Neuronal stem cell (in vitro differentiated cells): ENCODE data around the gene RAB3C.
A peak's percentile ranks its signal among the peaks of the same experiment; 100 is the strongest.

Experiments
- DNase-seq: peaks from one replicate; pipeline ENCODE4 v3.0.0-alpha.2; 2013; ENCODE audit warnings: low spot score
- H2AFZ ChIP-seq: one replicate; pipeline ENCODE4 v1.6.1; 2013; ENCODE audit warnings: mild to moderate bottlenecking, low read length, inconsistent platforms
- H2AK5ac ChIP-seq: 2 replicates; pipeline ENCODE4 v1.6.1; 2013; ENCODE audit warnings: low read depth, mild to moderate bottlenecking, inconsistent platforms, low read length, moderate library complexity, mixed read lengths
- H2BK120ac ChIP-seq: 2 replicates; pipeline ENCODE4 v1.6.1; 2013; ENCODE audit warnings: low read depth, mild to moderate bottlenecking, inconsistent platforms, low read length, moderate library complexity, mixed read lengths
- H2BK12ac ChIP-seq: one replicate; pipeline ENCODE4 v1.6.1; 2013; ENCODE audit warnings: low read length, inconsistent platforms
- H2BK15ac ChIP-seq: 2 replicates; pipeline ENCODE4 v1.6.1; 2013; ENCODE audit warnings: mild to moderate bottlenecking, low read length, inconsistent platforms, mixed read lengths
- H2BK5ac ChIP-seq: one replicate; pipeline ENCODE4 v1.6.1; 2013; ENCODE audit warnings: inconsistent platforms, mild to moderate bottlenecking, low read length, moderate library complexity
- H3K14ac ChIP-seq: one replicate; pipeline ENCODE4 v1.6.1; 2013; ENCODE audit warnings: low read length, inconsistent platforms
- H3K18ac ChIP-seq: 2 replicates; pipeline ENCODE4 v1.6.1; 2013; ENCODE audit warnings: low read length, inconsistent platforms
- H3K23ac ChIP-seq: 2 replicates; pipeline ENCODE4 v1.6.1; 2013; ENCODE audit warnings: low read depth, mild to moderate bottlenecking, mixed read lengths, low read length, inconsistent platforms; ENCODE audit not compliant: poor library complexity
- H3K27ac ChIP-seq: replicated peaks from 3 replicates; pipeline ENCODE4 v1.5.1; 2013; ENCODE audit warnings: low read length, inconsistent platforms
- H3K27me3 ChIP-seq, 3 experiments: 2 replicates each; pipeline ENCODE4 v1.6.1; 2013; ENCODE audit warnings: low read length in 3 of 3, mild to moderate bottlenecking in 2 of 3, inconsistent platforms in 1 of 3, low read depth in 1 of 3, mixed read lengths in 1 of 3, moderate library complexity in 1 of 3; ENCODE audit not compliant: control insufficient read depth in 3 of 3, insufficient read depth in 3 of 3
- H3K36me3 ChIP-seq, 2 donors: replicated peaks in 1 of 2; 2 replicates each; pipeline ENCODE4 v1.6.1; 2013; ENCODE audit warnings: low read length in 2 of 2; ENCODE audit not compliant: control insufficient read depth in 2 of 2, insufficient read depth in 2 of 2
- H3K4ac ChIP-seq: 2 replicates; pipeline ENCODE4 v1.6.1; 2013; ENCODE audit warnings: inconsistent platforms, mild to moderate bottlenecking, low read length, moderate library complexity
- H3K4me1 ChIP-seq, 2 donors: 1 replicate in 1 of 2; 2 replicates in 1 of 2; pipeline ENCODE4 v1.6.1; 2013; ENCODE audit warnings: low read length in 2 of 2, low read depth in 1 of 2; ENCODE audit not compliant: control insufficient read depth in 2 of 2, insufficient read depth in 1 of 2
- H3K4me2 ChIP-seq: one replicate; pipeline ENCODE4 v1.6.1; 2013; ENCODE audit warnings: mild to moderate bottlenecking, low read length, inconsistent platforms; ENCODE audit not compliant: insufficient read depth, poor library complexity, severe bottlenecking
- H3K4me3 ChIP-seq, 2 donors: 2 replicates each; pipeline ENCODE4 v1.5.1; 2013; ENCODE audit warnings: low read length in 2 of 2, mild to moderate bottlenecking in 2 of 2, inconsistent platforms in 1 of 2, moderate library complexity in 1 of 2
- H3K79me1 ChIP-seq: one replicate; pipeline ENCODE4 v1.6.1; 2013; ENCODE audit warnings: low read depth, mild to moderate bottlenecking, inconsistent platforms, low read length, moderate library complexity
- H3K9ac ChIP-seq: one replicate; pipeline ENCODE4 v1.6.1; 2013; ENCODE audit warnings: mild to moderate bottlenecking, low read depth, low read length, inconsistent platforms; ENCODE audit not compliant: poor library complexity
- H3K9me3 ChIP-seq, 2 donors: replicated peaks in 1 of 2; 2 replicates each; pipeline versions ENCODE3 to v1.6.1; 2013; ENCODE audit warnings: low read length in 2 of 2, mild to moderate bottlenecking in 2 of 2, inconsistent platforms in 1 of 2, low read depth in 1 of 2, mixed read lengths in 1 of 2, moderate library complexity in 1 of 2; ENCODE audit not compliant: control insufficient read depth in 2 of 2, insufficient read depth in 1 of 2
- H4K8ac ChIP-seq: one replicate; pipeline ENCODE4 v1.6.1; 2013; ENCODE audit warnings: low read depth, mild to moderate bottlenecking, inconsistent platforms, low read length, moderate library complexity
- H4K91ac ChIP-seq: one replicate; pipeline ENCODE4 v1.6.1; 2013; ENCODE audit warnings: low read length, low read depth, mild to moderate bottlenecking, inconsistent platforms; ENCODE audit not compliant: poor library complexity
- WGBS, 2 donors: extraction: QIAGEN DNeasy Blood & Tissue Kit; methylation state at CpG; one replicate each; pipeline ENCODE4 v1.1.7; 2013; ENCODE audit warnings: missing lambda C conversion rate in 2 of 2, mixed read lengths in 1 of 2; ENCODE audit not compliant: insufficient read length in 2 of 2, insufficient replicate concordance in 1 of 2; ENCODE audit errors: extremely low coverage in 2 of 2; 5-methylcytosine and 5-hydroxymethylcytosine counted together

RAB3C gene

DNA sequence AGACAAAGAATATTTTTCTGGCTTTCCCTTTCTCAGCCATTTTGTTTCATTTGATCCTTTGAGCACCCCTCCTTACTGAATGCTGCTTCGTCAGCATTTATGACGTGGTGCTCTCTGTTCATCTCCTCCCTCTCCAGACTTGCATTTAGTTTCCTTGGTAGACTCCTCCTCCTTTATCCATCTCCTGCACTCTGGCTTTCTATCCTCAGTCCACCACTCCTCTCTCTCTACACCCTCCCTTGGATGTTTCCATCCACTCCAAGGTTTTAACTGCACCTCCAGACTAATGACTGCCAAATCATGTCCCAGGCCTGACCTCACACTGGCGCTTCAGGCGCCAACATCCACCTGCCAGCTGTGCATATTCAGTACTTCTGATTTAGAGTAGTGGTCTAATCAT is 245.4 kb downstream of the RAB3C start:
- Histone ChIP-seq H2BK12ac (no peak overlapping the region), H3K4ac (no peak overlapping the region), H3K18ac (no peak overlapping the region), H3K27ac (no peak overlapping the region), H3K14ac (no peak overlapping the region), H3K4me1 (peaks cover 0 to 4% of the 10 kb centered on the region in 2 donors), H2AFZ (peak overlapping the region; percentile 8), H3K36me3 (no peaks in the 10 kb centered on the region), H3K4me3 (no peak overlapping the region), H3K4me2 (no peak overlapping the region), H2AK5ac (no peak overlapping the region), H2BK120ac (no peak overlapping the region), H4K8ac (no peak overlapping the region), H4K91ac (no peak overlapping the region), H3K9me3 (no peaks in the 10 kb centered on the region), H3K9ac (no peak overlapping the region), H2BK15ac (no peak overlapping the region), H3K23ac (no peak overlapping the region), H3K27me3 (no peaks in the 10 kb centered on the region), H2BK5ac (no peak overlapping the region), H3K79me1 (no peaks in the 10 kb centered on the region)
- DNase-seq = no peak
- WGBS, 2 donors = no CpG with 5 or more reads among the region's 4 CpGs

DNA sequence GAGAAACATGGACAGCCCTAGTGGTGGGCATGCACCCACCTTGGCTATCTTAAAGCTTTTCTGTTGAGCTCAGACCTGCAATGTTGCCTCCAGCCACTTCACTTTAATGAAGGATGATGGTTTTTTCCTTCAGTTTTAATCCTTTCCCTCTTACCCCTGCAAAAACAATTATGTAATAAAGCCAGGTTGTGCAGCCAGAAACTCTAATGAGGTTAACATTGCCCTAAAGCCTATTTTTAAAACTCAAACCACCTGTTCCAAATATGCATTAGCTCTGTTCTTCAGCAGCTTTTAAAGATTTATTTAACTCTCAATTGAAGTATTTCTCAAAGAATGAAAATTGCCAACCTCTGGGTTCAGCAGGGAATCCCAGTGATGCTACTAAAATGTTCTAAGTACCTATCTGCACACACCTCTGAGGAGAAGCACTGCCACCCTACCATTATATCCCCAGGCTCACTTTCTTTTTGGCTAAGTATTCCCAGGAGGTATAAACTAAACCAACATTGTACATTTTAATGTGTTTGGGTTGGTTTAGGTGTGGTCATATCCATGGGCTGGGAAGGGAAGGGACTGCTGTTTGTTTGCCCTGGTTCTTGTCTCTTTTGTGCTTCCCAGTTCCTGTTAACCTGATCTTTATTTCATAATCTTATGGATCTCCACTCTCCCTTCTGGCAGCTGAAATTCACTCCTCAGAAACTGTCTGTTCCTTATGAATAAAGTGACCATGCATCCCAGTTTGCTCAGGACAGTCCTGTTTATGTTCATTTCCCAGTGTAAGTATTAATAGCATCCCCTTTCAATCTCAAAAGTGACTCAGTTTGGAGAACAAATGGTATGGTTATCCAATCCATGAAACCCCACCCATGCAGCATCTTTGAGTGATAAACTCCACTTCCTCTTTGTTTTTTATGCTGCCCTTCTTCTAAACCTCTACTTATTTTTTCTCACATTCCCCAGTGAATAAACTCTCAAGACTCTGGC is 251.7 kb downstream of the RAB3C start:
- no peak overlapping the region for H2BK120ac ChIP-seq
- no peak overlapping the region for H3K23ac ChIP-seq
- no peak overlapping the region for H2AFZ ChIP-seq
- H3K14ac ChIP-seq = no peak overlapping the region
- H3K36me3 ChIP-seq = no peaks in the 10 kb centered on the region
- H3K18ac ChIP-seq = no peak overlapping the region
- H3K79me1 ChIP-seq = no peaks in the 10 kb centered on the region
- H3K4me2 ChIP-seq = no peak overlapping the region
- H4K91ac ChIP-seq = no peak overlapping the region
- no peak overlapping the region for H3K9ac ChIP-seq
- H4K8ac ChIP-seq = no peak overlapping the region
- no peak overlapping the region for H2BK15ac ChIP-seq
- H3K4me3 ChIP-seq = no peak overlapping the region
- H2BK5ac ChIP-seq = no peak overlapping the region
- H3K27me3 ChIP-seq = no peaks in the 10 kb centered on the region
- no peak overlapping the region for H3K27ac ChIP-seq
- H2AK5ac ChIP-seq = no peak overlapping the region
- H2BK12ac ChIP-seq = no peak overlapping the region
- no peak overlapping the region for H3K4ac ChIP-seq
- no peaks in the 10 kb centered on the region for H3K4me1 ChIP-seq
- no peaks in the 10 kb centered on the region for H3K9me3 ChIP-seq
- DNase-seq = no peak

DNA sequence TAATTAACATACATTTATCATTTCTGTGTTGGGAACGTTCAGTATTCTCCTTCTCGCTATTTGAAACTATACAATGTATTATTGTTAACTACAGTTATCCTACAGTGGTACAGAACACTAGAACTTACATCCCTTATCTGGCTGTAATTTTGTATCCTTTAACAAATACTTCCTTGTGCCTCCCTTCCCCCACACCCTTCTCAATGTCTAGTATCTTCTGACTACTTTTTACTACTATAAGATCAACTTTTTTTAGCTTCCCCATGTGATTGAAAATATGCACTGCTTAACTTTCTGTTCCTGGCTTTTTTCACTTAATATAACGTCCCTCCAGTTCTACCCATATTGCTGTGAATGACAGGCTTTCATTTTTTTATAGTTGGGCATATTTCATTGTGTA is 253.5 kb downstream of the RAB3C start:
- no peak overlapping the region for H3K4ac ChIP-seq
- no peak for DNase-seq
- no peak overlapping the region for H2BK15ac ChIP-seq
- no peak overlapping the region for H3K27ac ChIP-seq
- no peak overlapping the region for H4K91ac ChIP-seq
- no peaks in the 10 kb centered on the region for H3K27me3 ChIP-seq
- H3K79me1 ChIP-seq = no peaks in the 10 kb centered on the region
- H3K9me3 ChIP-seq = peaks cover 0 to 4% of the 10 kb centered on the region in 2 donors
- no peak overlapping the region for H3K14ac ChIP-seq
- H3K4me2 ChIP-seq = no peak overlapping the region
- no CpG with 5 or more reads among the region's 3 CpGs for WGBS, 2 donors
- H3K23ac ChIP-seq = no peak overlapping the region
- H3K4me1 ChIP-seq = no peaks in the 10 kb centered on the region
- no peak overlapping the region for H2BK5ac ChIP-seq
- H3K9ac ChIP-seq = no peak overlapping the region
- H2AFZ ChIP-seq = no peak overlapping the region
- H2BK120ac ChIP-seq = no peak overlapping the region
- H3K36me3 ChIP-seq = no peaks in the 10 kb centered on the region
- no peak overlapping the region for H3K4me3 ChIP-seq
- H4K8ac ChIP-seq = no peak overlapping the region
- H2AK5ac ChIP-seq = no peak overlapping the region
- H2BK12ac ChIP-seq = no peak overlapping the region
- no peak overlapping the region for H3K18ac ChIP-seq

DNA sequence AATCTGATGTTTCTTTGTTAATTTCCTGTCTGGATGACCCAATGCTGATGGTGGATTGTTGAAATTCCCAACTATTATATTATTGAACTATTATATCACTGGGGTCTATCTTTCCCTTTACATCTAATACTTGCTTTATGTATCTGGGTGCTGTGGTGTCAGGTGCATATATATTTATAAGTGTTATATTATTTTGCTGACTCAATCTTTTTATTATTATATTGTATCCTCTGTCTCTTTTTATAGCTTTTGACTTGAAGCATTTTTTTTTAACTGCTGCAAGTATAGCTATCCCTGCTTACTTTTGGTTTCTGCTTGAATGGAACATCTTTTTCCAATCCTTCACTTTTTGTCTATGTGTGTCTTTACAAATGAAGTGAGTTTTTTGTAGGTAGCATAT is 255.9 kb downstream of the RAB3C start:
- no peak overlapping the region for H2BK5ac ChIP-seq
- no peak overlapping the region for H2BK12ac ChIP-seq
- H3K4me1 ChIP-seq = no peaks in the 10 kb centered on the region
- no peak overlapping the region for H3K27ac ChIP-seq
- no peak overlapping the region for H3K9ac ChIP-seq
- no peak overlapping the region for H2AFZ ChIP-seq
- H4K8ac ChIP-seq = no peak overlapping the region
- H3K4me2 ChIP-seq = no peak overlapping the region
- H3K18ac ChIP-seq = no peak overlapping the region
- H3K36me3 ChIP-seq = no peaks in the 10 kb centered on the region
- H3K79me1 ChIP-seq = no peaks in the 10 kb centered on the region
- no peak overlapping the region for H3K4ac ChIP-seq
- H3K4me3 ChIP-seq = no peak overlapping the region
- H2BK120ac ChIP-seq = no peak overlapping the region
- H4K91ac ChIP-seq = no peak overlapping the region
- no peak overlapping the region for H3K23ac ChIP-seq
- DNase-seq = no peak
- H2BK15ac ChIP-seq = no peak overlapping the region
- H3K27me3 ChIP-seq = no peaks in the 10 kb centered on the region
- H3K14ac ChIP-seq = no peak overlapping the region
- no peak overlapping the region for H2AK5ac ChIP-seq
- peaks cover 0 to 4% of the 10 kb centered on the region in 2 donors for H3K9me3 ChIP-seq
